Measurements from ENCODE around the gene TMEM88.
"Not testable (repeated sequence)": the region's sequence is repeated elsewhere in the genome, so short reads cannot be mapped to it uniquely, and the experiment has no call there.

TMEM88 gene

GRCh38 chr17:7856811-7857712 lies 2.2 kb downstream of the TMEM88 start, which contains the start of gene NAA38:
Gene NAA38 (minus strand): TSS chr17:7857559. CDS start chr17:7857463, 96 bp downstream.
- Mint-ChIP-seq H3K27me3 (no peaks in the 10 kb centered on the region), H3K27ac (no peak within 1 kb of the TSS), H3K4me3 (no peak within 1 kb of the TSS), H3K36me3 (peaks cover 16% of the 10 kb centered on the region), H3K4me1 (peaks cover 4% of the 10 kb centered on the region), H3K9me3 (no peaks in the 10 kb centered on the region)

- Mint-ChIP-seq H3K36me3 (peaks cover 16% of the 10 kb centered on the region), H3K27ac (no peak within 1 kb of the TSS), H3K4me1 (peaks cover 8% of the 10 kb centered on the region), H3K27me3 (no peaks in the 10 kb centered on the region), H3K9me3 (no peaks in the 10 kb centered on the region), H3K4me3 (no peak within 1 kb of the TSS)
Measured at GRCh38 chr17:7857713-7858521, 3.1 kb downstream of the TMEM88 start, which contains the start of gene CYB5D1. Gene CYB5D1 (plus strand): TSS chr17:7858003. CDS start chr17:7858135, 132 bp downstream.

GRCh38 chr17:7858522-7858810 lies 3.6 kb downstream of the TMEM88 start:
- peaks cover 8% of the 10 kb centered on the region for H3K4me1 Mint-ChIP-seq
- no peaks in the 10 kb centered on the region for H3K9me3 Mint-ChIP-seq
- H3K4me3 Mint-ChIP-seq: no peak overlapping the region
- peaks cover 16% of the 10 kb centered on the region for H3K36me3 Mint-ChIP-seq
- no peak overlapping the region for H3K27ac Mint-ChIP-seq
- no peaks in the 10 kb centered on the region for H3K27me3 Mint-ChIP-seq

- Mint-ChIP-seq H3K27me3 (no peaks in the 10 kb centered on the region), H3K4me1 (peaks cover 4% of the 10 kb centered on the region), H3K9me3 (no peaks in the 10 kb centered on the region), H3K27ac (peak overlapping the region; percentile 13), H3K36me3 (peaks cover 12% of the 10 kb centered on the region), H3K4me3 (no peak overlapping the region)
Measured at GRCh38 chr17:7859028-7859427, 4.2 kb downstream of the TMEM88 start.

GRCh38 chr17:7862692-7863437 lies 8.0 kb downstream of the TMEM88 start:
- Mint-ChIP-seq H3K4me1 (peaks cover 25% of the 10 kb centered on the region), H3K9me3 (no peaks in the 10 kb centered on the region), H3K27ac (peak overlapping the region; percentile 3), H3K4me3 (no peak overlapping the region), H3K27me3 (no peaks in the 10 kb centered on the region), H3K36me3 (peaks cover 9% of the 10 kb centered on the region)

- not testable (repeated sequence) for H3K27me3 Mint-ChIP-seq, H3K36me3 Mint-ChIP-seq, H3K27ac Mint-ChIP-seq, H3K4me3 Mint-ChIP-seq, H3K9me3 Mint-ChIP-seq
- peaks cover 38% of the 10 kb centered on the region for H3K4me1 Mint-ChIP-seq
Measured at GRCh38 chr17:7864384-7864783, 9.5 kb downstream of the TMEM88 start.

- Mint-ChIP-seq H3K4me1 (peaks cover 43% of the 10 kb centered on the region), H3K27me3 (no peaks in the 10 kb centered on the region), H3K9me3 (no peaks in the 10 kb centered on the region), H3K36me3 (peaks cover 4% of the 10 kb centered on the region), H3K27ac (no peak overlapping the region), H3K4me3 (no peak overlapping the region)
Measured at GRCh38 chr17:7864995-7865650, 10.3 kb downstream of the TMEM88 start.

- Mint-ChIP-seq H3K36me3 (peaks cover 2% of the 10 kb centered on the region), H3K9me3 (no peaks in the 10 kb centered on the region), H3K27me3 (no peaks in the 10 kb centered on the region), H3K4me1 (peaks cover 44% of the 10 kb centered on the region), H3K27ac (peak overlapping the region; percentile 93), H3K4me3 (peak overlapping the region; percentile 37)
Measured at GRCh38 chr17:7867881-7868329, 13.0 kb downstream of the TMEM88 start.

GRCh38 chr17:7873051-7873450 lies 18.2 kb downstream of the TMEM88 start:
- Mint-ChIP-seq H3K27ac (peak overlapping the region; percentile 68), H3K9me3 (no peaks in the 10 kb centered on the region), H3K4me3 (no peak overlapping the region), H3K27me3 (no peaks in the 10 kb centered on the region), H3K4me1 (peaks cover 50% of the 10 kb centered on the region), H3K36me3 (peaks cover 14% of the 10 kb centered on the region)

- H3K4me1 Mint-ChIP-seq: peaks cover 34% of the 10 kb centered on the region
- H3K27ac Mint-ChIP-seq: no peak overlapping the region
- H3K27me3 Mint-ChIP-seq: no peaks in the 10 kb centered on the region
- H3K9me3 Mint-ChIP-seq: no peaks in the 10 kb centered on the region
- H3K36me3 Mint-ChIP-seq: peaks cover 14% of the 10 kb centered on the region
- no peak overlapping the region for H3K4me3 Mint-ChIP-seq
Measured at GRCh38 chr17:7875804-7876370, 21.0 kb downstream of the TMEM88 start.

GRCh38 chr17:7878234-7878633 lies 23.4 kb downstream of the TMEM88 start:
- Mint-ChIP-seq H3K36me3 (peaks cover 14% of the 10 kb centered on the region), H3K4me3 (no peak overlapping the region), H3K27me3 (no peaks in the 10 kb centered on the region), H3K4me1 (peaks cover 26% of the 10 kb centered on the region), H3K27ac (no peak overlapping the region), H3K9me3 (no peaks in the 10 kb centered on the region)

- Mint-ChIP-seq H3K4me3 (no peak overlapping the region), H3K27me3 (no peaks in the 10 kb centered on the region), H3K4me1 (peaks cover 14% of the 10 kb centered on the region), H3K27ac (no peak overlapping the region), H3K9me3 (no peaks in the 10 kb centered on the region), H3K36me3 (peaks cover 7% of the 10 kb centered on the region)
Measured at GRCh38 chr17:7880076-7880868, 25.4 kb downstream of the TMEM88 start.

- Mint-ChIP-seq H3K27me3 (no peaks in the 10 kb centered on the region), H3K4me1 (peaks cover 5% of the 10 kb centered on the region), H3K4me3 (no peak overlapping the region), H3K27ac (no peak overlapping the region), H3K9me3 (no peaks in the 10 kb centered on the region), H3K36me3 (peaks cover 4% of the 10 kb centered on the region)
Measured at GRCh38 chr17:7881276-7882054, 26.6 kb downstream of the TMEM88 start.
